GM12874 (cell line): Measurements from ENCODE around the gene RNF169.

Experiments
- TF ChIP-seq, protein P1 (sequence below): IDR thresholded peaks from 2 replicates; pipeline ENCODE4 v1.5.1; 2011; ENCODE audit warnings: low read depth, mild to moderate bottlenecking, control low read depth, low read length, moderate library complexity; ENCODE audit not compliant: insufficient read depth

Gene RNF169

GRCh38 chr11:74863410-74863809 is 114.8 kb downstream of the RNF169 start:
- TF ChIP-seq, protein P1, sequence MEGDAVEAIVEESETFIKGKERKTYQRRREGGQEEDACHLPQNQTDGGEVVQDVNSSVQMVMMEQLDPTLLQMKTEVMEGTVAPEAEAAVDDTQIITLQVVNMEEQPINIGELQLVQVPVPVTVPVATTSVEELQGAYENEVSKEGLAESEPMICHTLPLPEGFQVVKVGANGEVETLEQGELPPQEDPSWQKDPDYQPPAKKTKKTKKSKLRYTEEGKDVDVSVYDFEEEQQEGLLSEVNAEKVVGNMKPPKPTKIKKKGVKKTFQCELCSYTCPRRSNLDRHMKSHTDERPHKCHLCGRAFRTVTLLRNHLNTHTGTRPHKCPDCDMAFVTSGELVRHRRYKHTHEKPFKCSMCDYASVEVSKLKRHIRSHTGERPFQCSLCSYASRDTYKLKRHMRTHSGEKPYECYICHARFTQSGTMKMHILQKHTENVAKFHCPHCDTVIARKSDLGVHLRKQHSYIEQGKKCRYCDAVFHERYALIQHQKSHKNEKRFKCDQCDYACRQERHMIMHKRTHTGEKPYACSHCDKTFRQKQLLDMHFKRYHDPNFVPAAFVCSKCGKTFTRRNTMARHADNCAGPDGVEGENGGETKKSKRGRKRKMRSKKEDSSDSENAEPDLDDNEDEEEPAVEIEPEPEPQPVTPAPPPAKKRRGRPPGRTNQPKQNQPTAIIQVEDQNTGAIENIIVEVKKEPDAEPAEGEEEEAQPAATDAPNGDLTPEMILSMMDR, result no peak

DNA sequence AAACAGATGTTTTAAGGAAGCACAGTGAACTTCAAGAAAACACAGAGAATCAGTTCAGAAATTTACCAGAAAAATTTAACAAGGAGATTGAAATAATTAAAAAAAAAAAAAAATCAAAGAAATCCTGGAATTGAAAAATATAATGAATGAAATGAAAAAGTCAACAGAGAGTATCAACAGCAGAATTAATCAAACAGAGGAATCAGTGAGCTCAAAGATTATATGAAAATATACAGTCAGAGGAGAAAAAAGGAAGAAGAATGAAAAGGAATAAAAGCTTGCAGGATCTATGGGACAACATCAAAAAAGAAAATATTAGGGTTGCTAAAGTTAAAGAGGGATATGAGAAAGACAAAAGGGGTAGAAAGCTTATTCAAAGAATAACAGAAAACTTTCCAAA is 117.9 kb downstream of the RNF169 start:
- TF ChIP-seq, protein P1, result no peak

DNA sequence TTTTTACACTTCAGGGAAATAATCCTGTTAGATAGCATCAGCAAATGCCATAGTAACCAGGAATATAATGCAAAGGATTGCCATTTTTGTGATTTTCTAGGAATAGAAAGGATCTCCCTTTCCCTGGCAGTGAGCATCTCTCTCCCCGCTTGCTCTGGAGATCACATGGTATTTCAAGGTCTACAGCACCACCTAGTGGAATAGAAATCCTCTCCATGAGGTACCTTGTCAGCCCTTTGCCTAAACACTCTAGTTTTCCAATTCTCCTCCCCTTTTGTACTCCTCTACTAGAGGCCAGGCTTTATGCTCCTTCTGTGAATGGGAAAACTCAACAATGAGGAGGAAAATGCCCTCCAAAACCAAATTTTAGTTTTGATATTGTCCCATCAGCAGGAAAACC is 121.8 kb downstream of the RNF169 start:
- TF ChIP-seq, protein P1, result peak; percentile 25; the same call in 1 of the 2 replicates

DNA sequence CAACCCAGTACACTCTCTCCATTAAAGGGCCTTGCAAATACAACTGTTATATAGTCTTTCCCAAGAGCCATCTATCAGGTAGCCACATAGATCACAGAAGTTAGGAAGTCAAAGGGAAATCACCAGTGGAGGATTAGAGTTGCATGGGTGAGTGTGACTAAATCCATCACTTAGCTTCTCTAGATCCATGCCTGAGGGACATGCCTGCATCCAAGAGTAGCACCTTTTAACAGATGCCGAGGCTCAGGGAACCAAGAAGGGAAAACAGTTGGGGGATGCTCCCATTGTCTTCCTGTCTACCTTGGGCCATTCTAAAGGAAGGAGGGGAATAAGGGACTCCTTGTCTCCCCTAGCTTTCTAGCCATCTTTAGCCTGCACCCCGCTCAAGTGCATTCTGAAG is 122.4 kb downstream of the RNF169 start:
- TF ChIP-seq, protein P1, result no peak

DNA sequence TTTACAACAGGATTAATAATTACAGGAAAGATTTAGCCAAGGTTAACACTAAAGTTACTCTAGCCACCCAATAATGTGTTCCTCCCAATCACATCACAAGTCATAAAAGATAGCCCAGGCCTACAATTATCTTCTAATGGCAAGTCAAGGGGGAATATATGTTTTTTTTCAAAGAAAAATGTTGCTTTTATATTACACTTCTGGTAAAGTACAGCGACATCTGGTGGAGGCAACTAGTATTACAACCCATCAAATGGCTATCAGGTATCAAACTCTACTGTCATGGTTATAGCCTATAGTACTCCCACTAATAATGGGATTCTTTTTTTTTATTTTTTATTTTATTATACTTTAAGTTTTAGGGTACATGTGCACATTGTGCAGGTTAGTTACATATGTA is 128.5 kb downstream of the RNF169 start:
- TF ChIP-seq, protein P1, result peak; percentile 23; the same call in 1 of the 2 replicates
